NCI-H2227 (cell line): ENCODE results near the gene INS.

Experiments
- DNase-seq: peaks from one replicate; lab custom pipeline; 2025; ENCODE audit not compliant: unreplicated experiment; lab: John Stamatoyannopoulos, UW

Gene INS

GRCh38 chr11:2149864-2150847 lies 10.9 kb downstream of the INS start:
- peak; percentile 66 for DNase-seq

GRCh38 chr11:2149460-2149859 lies 11.5 kb downstream of the INS start:
- DNase-seq: no peak

GRCh38 chr11:2148595-2148994 lies 12.4 kb downstream of the INS start:
- DNase-seq: no peak

- no peak for DNase-seq
These were observed 13.6 kb downstream of the INS start for GRCh38 chr11:2147391-2147790.

GRCh38 chr11:2146051-2146450 lies 15.0 kb downstream of the INS start:
- DNase-seq: no peak

- no peak for DNase-seq
These were observed 16.3 kb downstream of the INS start for GRCh38 chr11:2144544-2145248.

GRCh38 chr11:2143799-2144543 lies 17.0 kb downstream of the INS start:
- no peak for DNase-seq

GRCh38 chr11:2143477-2143798 lies 17.6 kb downstream of the INS start:
- no peak for DNase-seq

GRCh38 chr11:2142762-2143202 lies 18.2 kb downstream of the INS start:
- no peak for DNase-seq

- no peak for DNase-seq
These were observed 18.7 kb downstream of the INS start for GRCh38 chr11:2142300-2142759.

- no peak for DNase-seq
These were observed 20.3 kb downstream of the INS start for GRCh38 chr11:2140411-2141400.

GRCh38 chr11:2139621-2140337 lies 21.2 kb downstream of the INS start:
- DNase-seq: no peak

- DNase-seq: peak; percentile 72
These were observed 21.9 kb downstream of the INS start, which contains the start of gene IGF2 for GRCh38 chr11:2139123-2139521. Gene IGF2, minus strand, starts transcription at chr11:2139389. Its CDS starts 3,866 bp downstream, at chr11:2135523.

GRCh38 chr11:2138431-2139122 lies 22.4 kb downstream of the INS start:
- DNase-seq: peak; percentile 80

- DNase-seq: peak; percentile 57
These were observed 23.0 kb downstream of the INS start for GRCh38 chr11:2138068-2138430.

- DNase-seq: peak; percentile 83
These were observed 23.6 kb downstream of the INS start for GRCh38 chr11:2137202-2138067.

GRCh38 chr11:2136952-2137201 lies 24.1 kb downstream of the INS start:
- DNase-seq: no peak
